Stomach (tissue), 9 donors: ENCODE data around the gene NDOR1. TPM values are rescaled to one million over a fixed set of nuclear protein-coding genes. Genes with fewer than 3 reads are reported as not detected.

Experiments used
- DNase-seq, 2 donors: peaks; one replicate each; pipeline versions ENCODE4 v3.0.0 to v3.0.0-alpha.2; 2013 to 2019
- H3K27ac ChIP-seq, 5 donors: fragments of 200-600 bp in 4 of 5; sonication (generic) in 4 of 5; one replicate each; pipeline ENCODE4 v1.5.1; 2013 to 2019; ENCODE audit warnings: mild to moderate bottlenecking in 1 of 5, moderate library complexity in 1 of 5
- H3K27me3 ChIP-seq, 3 donors: fragments of 200-600 bp; sonication (generic); one replicate each; pipeline ENCODE4 v1.5.1; 2017 to 2019; ENCODE audit warnings: mixed run types in 1 of 3
- H3K36me3 ChIP-seq, 4 donors: fragments of 200-600 bp; sonication (generic); 1 replicate in 3 of 4; 2 replicates in 1 of 4; pipeline ENCODE4 v1.5.1; 2016 to 2019
- H3K4me1 ChIP-seq, 4 donors: fragments of 200-600 bp; sonication (generic); one replicate each; pipeline ENCODE4 v1.5.1; 2016 to 2019
- H3K4me3 ChIP-seq, 4 donors: fragments of 200-600 bp; sonication (generic) in 3 of 4; one replicate each; pipeline ENCODE4 v1.5.1; 2016 to 2019; ENCODE audit warnings: mild to moderate bottlenecking in 1 of 4
- H3K9me3 ChIP-seq, 4 donors: fragments of 200-600 bp; sonication (generic); one replicate each; pipeline ENCODE4 v1.5.1; 2016 to 2019
- EP300 ChIP-seq: sonication (generic); formaldehyde crosslinking; IDR thresholded peaks from one replicate; pipeline ENCODE4 v1.6.1; 2017; ENCODE audit warnings: antibody characterized with exemption
- POLR2A ChIP-seq, 4 donors: fragments of 450-650 bp; IDR thresholded peaks; one replicate each; pipeline ENCODE4 v1.6.1; 2016; ENCODE audit warnings: antibody characterized with exemption in 4 of 4, control low read depth in 2 of 4, mild to moderate bottlenecking in 1 of 4, moderate library complexity in 1 of 4
- POLR2AphosphoS5 ChIP-seq, 3 donors: sonication (generic); formaldehyde crosslinking; IDR thresholded peaks; one replicate each; pipeline ENCODE4 v1.6.1; 2016; ENCODE audit warnings: antibody characterized with exemption in 3 of 3
- WGBS, 5 donors: extraction: QIAGEN DNeasy Blood & Tissue Kit in 3 of 5; methylation state at CpG; one replicate each; pipeline versions ENCODE4 v1.1.5 to v1.1.7; 2013 to 2018; 5-methylcytosine and 5-hydroxymethylcytosine counted together
- intact Hi-C: fragments of 100-400 bp; cut with DNase I; formaldehyde crosslinking; loops from one replicate; pipeline ENCODE4 v1.15.1; 2023; ENCODE audit warnings: low total_unique reads
- polyA plus RNA-seq, 3 donors: library from polyadenylated mRNA; stranded (reverse); fragments of 200-250 nt; gene quantifications; one replicate each; pipeline ENCODE4 v1.2.3, GENCODE V29; 2013
- total RNA-seq, 5 donors: library from RNA; depleted of rRNA; stranded (reverse); fragments of >200 nt; gene quantifications; one replicate each; pipeline versions ENCODE4 v1.1.0 to v1.2.3, GENCODE V29; 2014 to 2016
- TF ChIP-seq, protein P1 (sequence below), 7 experiments: fragments of 450-650 bp in 4 of 7; fragments of 200-600 bp in 3 of 7; sonication (generic) in 3 of 7; IDR thresholded peaks; one replicate each; pipeline ENCODE4 v1.5.1; 2016 to 2019; ENCODE audit warnings: antibody characterized with exemption in 7 of 7, control low read depth in 2 of 7, mild to moderate bottlenecking in 1 of 7
- donor health status: healthy with polysubstance abuse.
- donor health status: Bipolar disorder and iron deficiency.
- donor health status: healthy.

The NDOR1 gene
- total and polyA plus RNA-seq, 8 donors = 0.89 to 105 (median 7.9) TPM

DNA sequence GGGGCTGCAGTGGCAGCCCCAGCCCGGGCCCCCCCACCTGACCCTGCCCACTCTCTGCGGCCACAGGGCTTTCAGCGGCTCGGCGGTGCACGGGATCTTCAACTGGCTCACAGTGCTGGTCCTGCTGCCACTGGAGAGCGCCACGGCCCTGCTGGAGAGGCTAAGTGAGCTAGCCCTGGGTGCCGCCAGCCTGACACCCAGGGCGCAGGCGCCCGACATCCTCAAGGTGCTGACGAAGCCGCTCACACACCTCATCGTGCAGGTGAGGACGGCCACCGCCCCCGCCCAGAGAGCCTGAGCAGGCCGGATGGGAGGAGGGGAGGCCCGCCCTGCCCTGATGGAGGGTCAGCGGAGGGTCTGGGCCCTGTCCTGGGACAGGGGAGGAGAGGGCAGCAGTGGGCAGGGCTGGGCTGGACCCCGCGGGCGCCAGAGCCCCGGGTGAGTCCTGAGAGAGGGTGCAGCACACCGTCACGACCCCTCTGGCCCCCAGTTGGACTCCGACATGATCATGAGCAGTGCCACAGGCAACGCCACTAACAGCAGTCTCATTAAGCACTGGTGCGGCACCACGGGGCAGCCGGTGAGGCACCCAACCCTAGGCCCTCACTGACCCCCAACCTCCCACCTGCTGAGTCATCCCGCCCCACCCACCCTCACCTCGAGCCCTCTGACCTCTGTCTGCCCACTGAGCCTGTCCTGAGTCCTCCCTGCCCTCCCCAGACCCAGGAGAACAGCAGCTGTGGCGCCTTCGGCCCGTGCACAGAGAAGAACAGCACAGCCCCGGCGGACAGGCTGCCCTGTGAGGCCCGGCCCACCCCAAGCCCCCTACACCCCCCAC lies 27.9 kb downstream of the NDOR1 start:
- WGBS, 5 donors = 58 to 70% (median 66%) methylated on average over 8 to 40 of the region's 40 CpGs
- H3K27ac ChIP-seq = no peak overlapping the region
- H3K4me3 ChIP-seq = no peak overlapping the region
- no peaks in the 10 kb centered on the region for H3K36me3 ChIP-seq
- peaks cover 18 to 79% (median 72%) of the 10 kb centered on the region in 3 donors for H3K27me3 ChIP-seq
- DNase-seq = no peak
- TF ChIP-seq EP300 (no peak), POLR2A (IDR thresholded peaks at IDR 0.05) (no peak), POLR2AphosphoS5 (IDR thresholded peaks at IDR 0.05) (no peak)
- TF ChIP-seq, protein P1, sequence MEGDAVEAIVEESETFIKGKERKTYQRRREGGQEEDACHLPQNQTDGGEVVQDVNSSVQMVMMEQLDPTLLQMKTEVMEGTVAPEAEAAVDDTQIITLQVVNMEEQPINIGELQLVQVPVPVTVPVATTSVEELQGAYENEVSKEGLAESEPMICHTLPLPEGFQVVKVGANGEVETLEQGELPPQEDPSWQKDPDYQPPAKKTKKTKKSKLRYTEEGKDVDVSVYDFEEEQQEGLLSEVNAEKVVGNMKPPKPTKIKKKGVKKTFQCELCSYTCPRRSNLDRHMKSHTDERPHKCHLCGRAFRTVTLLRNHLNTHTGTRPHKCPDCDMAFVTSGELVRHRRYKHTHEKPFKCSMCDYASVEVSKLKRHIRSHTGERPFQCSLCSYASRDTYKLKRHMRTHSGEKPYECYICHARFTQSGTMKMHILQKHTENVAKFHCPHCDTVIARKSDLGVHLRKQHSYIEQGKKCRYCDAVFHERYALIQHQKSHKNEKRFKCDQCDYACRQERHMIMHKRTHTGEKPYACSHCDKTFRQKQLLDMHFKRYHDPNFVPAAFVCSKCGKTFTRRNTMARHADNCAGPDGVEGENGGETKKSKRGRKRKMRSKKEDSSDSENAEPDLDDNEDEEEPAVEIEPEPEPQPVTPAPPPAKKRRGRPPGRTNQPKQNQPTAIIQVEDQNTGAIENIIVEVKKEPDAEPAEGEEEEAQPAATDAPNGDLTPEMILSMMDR (IDR thresholded peaks at IDR 0.05) = no peak
- intact Hi-C loops = loop anchor here (10.0 kb wide), 1 partner anchor 49 kb away; the partner anchor contains the start of genes ANAPC2 and SSNA1
- H3K9me3 ChIP-seq = no peaks in the 10 kb centered on the region
- H3K4me1 ChIP-seq = peaks cover 20 to 46% (median 42%) of the 10 kb centered on the region in 4 donors

DNA sequence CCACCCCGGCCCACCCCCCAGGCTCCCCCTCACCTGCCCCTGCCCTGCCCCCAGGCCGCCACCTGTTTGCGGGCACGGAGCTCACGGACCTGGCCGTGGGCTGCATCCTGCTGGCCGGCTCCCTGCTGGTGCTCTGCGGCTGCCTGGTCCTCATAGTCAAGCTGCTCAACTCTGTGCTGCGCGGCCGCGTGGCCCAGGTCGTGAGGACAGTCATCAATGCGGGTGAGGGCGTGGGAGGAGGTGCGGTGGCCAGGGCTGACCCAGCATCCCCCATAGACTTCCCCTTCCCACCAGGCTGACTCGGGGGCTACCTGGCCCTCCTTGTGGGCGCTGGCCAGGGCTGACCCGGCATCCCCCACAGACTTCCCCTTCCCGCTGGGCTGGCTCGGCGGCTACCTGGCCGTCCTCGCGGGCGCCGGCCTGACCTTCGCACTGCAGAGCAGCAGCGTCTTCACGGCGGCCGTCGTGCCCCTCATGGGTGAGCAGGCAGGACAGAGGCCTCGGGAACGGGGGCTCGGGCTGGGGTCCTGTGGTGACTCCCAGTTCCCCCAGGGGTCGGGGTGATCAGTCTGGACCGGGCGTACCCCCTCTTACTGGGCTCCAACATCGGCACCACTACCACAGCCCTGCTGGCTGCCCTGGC lies 28.7 kb downstream of the NDOR1 start:
- DNase-seq = peak in 1 of 2 donors; percentile 29
- Histone ChIP-seq H3K4me1 (peaks cover 20 to 48% (median 44%) of the 10 kb centered on the region in 4 donors), H3K4me3 (no peak overlapping the region), H3K9me3 (no peaks in the 10 kb centered on the region), H3K27ac (no peak overlapping the region), H3K27me3 (peaks cover 15 to 71% (median 64%) of the 10 kb centered on the region in 3 donors), H3K36me3 (no peaks in the 10 kb centered on the region)
- TF ChIP-seq POLR2AphosphoS5 (IDR thresholded peaks at IDR 0.05) (no peak), EP300 (no peak)
- 26 to 47% (median 41%) methylated on average over 10 to 40 of the region's 40 CpGs for WGBS, 5 donors
- intact Hi-C loops = loop anchor here (10.0 kb wide), 1 partner anchor 49 kb away; the partner anchor contains the start of genes ANAPC2 and SSNA1

DNA sequence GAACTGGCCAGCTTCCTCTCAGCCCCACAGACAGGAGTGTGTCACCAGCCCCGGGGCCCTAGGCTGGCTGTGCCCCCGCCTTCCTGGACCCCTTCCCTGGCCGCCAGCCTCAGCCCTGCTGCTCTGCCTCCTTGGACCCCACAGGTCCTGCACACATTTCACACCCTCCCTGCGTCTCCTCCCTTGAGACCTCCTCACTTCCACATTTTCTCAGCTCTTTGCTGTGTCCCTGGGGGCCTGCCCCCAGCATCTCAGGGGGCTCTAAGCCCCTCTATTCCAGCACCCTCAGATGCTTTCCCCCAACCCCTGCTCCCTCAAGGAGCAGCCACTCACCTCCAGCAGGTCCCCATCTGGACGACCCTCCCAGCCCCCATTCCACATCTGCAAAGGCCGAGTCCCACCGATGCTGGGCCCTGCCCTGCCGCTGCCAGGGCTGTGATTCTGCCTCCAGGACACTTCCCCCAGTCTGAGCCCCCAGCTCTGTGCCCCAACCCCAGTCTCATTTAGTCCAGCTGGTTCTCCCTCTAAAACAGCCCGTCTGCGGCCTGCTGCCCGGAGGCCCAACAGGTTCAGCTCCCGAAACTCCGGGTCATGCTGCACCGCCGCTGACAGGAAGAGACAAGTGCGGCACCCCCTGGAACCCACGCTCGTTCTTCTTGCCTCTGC lies 29.4 kb downstream of the NDOR1 start:
- WGBS, 5 donors = 72 to 82% (median 76%) methylated on average over 10 to 18 of the region's 18 CpGs
- no peak overlapping the region for H3K4me3 ChIP-seq
- H3K36me3 ChIP-seq = no peaks in the 10 kb centered on the region
- no peak for TF ChIP-seq EP300
- TF ChIP-seq, protein P1 (IDR thresholded peaks at IDR 0.05) = no peak
- no peak for TF ChIP-seq POLR2A (IDR thresholded peaks at IDR 0.05)
- TF ChIP-seq POLR2AphosphoS5 (IDR thresholded peaks at IDR 0.05) = no peak
- intact Hi-C loops = loop anchor here (10.0 kb wide), 1 partner anchor 50 kb away; the partner anchor contains the start of genes ANAPC2 and SSNA1
- H3K27me3 ChIP-seq = peaks cover 15 to 64% (median 56%) of the 10 kb centered on the region in 3 donors
- H3K9me3 ChIP-seq = no peaks in the 10 kb centered on the region
- DNase-seq = no peak
- H3K27ac ChIP-seq = no peak overlapping the region
- H3K4me1 ChIP-seq = peaks cover 23 to 55% (median 51%) of the 10 kb centered on the region in 4 donors

DNA sequence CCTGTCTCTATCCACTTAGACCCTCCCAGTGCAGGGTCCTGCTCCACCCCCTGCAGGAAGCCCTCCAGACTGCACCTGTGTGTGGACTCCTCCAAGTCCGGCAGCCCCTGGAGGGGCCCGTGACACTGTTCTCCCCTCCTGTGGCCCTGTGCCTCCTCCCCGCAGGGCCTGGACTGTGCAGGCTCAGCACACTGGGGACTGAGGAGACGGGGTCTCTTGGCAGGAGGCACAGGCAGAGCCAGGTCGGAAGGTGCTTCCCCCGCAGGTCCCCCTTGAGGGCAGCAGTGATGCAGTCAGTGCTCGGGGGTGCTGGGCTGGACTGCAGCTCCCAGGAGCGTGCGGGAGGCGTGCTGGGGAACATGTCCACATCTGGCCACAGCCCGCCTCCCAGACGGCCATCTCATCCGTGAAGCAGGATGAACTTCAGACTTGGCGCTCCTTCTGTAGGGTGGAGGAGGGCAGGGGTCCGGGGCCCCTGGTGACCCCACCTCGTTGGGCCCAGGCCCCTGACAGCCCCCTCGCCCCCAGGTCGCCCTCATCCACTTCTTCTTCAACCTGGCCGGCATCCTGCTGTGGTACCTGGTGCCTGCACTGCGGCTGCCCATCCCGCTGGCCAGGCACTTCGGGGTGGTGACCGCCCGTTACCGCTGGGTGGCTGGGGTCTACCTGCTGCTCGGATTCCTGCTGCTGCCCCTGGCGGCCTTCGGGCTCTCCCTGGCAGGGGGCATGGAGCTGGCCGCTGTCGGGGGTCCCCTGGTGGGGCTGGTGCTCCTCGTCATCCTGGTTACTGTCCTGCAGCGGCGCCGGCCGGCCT lies 30.1 kb downstream of the NDOR1 start:
- peak in 1 of 2 donors; percentile 45 for DNase-seq
- peaks cover 27 to 60% (median 57%) of the 10 kb centered on the region in 4 donors for H3K4me1 ChIP-seq
- H3K27me3 ChIP-seq = peaks cover 15 to 56% (median 49%) of the 10 kb centered on the region in 3 donors
- intact Hi-C loops = loop anchor here (10.0 kb wide), 1 partner anchor 51 kb away; the partner anchor contains the start of genes ANAPC2 and SSNA1
- no peaks in the 10 kb centered on the region for H3K9me3 ChIP-seq
- TF ChIP-seq POLR2A (IDR thresholded peaks at IDR 0.05) = no peak
- TF ChIP-seq, protein P1 (IDR thresholded peaks at IDR 0.05) = no peak
- no peak for TF ChIP-seq EP300
- TF ChIP-seq POLR2AphosphoS5 (IDR thresholded peaks at IDR 0.05) = no peak
- peak overlapping the region in 1 of 5 donors; percentile 8 for H3K27ac ChIP-seq
- WGBS, 5 donors = 51 to 63% (median 57%) methylated on average over 25 to 35 of the region's 35 CpGs
- no peaks in the 10 kb centered on the region for H3K36me3 ChIP-seq
- peak overlapping the region in 3 of 4 donors; percentile 14 to 38 (median 34) for H3K4me3 ChIP-seq
